Panc1 (cell line): ENCODE data around the gene SYNPR.

Experiments
- POLR2AphosphoS5 ChIP-seq: IDR thresholded peaks from 2 replicates; pipeline ENCODE4 v1.6.1; 2012; ENCODE audit warnings: mild to moderate bottlenecking, low read depth, low read length, moderate library complexity
- REST ChIP-seq, 2 experiments: IDR thresholded peaks; 2 replicates each; pipeline ENCODE4 v1.6.1; 2011 to 2012; ENCODE audit warnings: low read depth in 2 of 2, control low read depth in 1 of 2, low read length in 1 of 2, mild to moderate bottlenecking in 1 of 2, moderate library complexity in 1 of 2; ENCODE audit not compliant: insufficient read depth in 1 of 2
- SIN3A ChIP-seq: IDR thresholded peaks from 2 replicates; pipeline ENCODE4 v1.6.1; 2012; ENCODE audit warnings: low read depth, mild to moderate bottlenecking, low read length, moderate library complexity, borderline replicate concordance; ENCODE audit not compliant: insufficient read depth
- TCF7L2 ChIP-seq: IDR thresholded peaks from 2 replicates; pipeline ENCODE4 v1.6.1; 2011; ENCODE audit warnings: mild to moderate bottlenecking, low read depth, low read length, inconsistent platforms
- TF ChIP-seq, protein P1 (sequence below): fragments of 450-650 bp; IDR thresholded peaks from 2 replicates; pipeline ENCODE4 v1.5.1; 2017; ENCODE audit warnings: mild to moderate bottlenecking

DNA sequence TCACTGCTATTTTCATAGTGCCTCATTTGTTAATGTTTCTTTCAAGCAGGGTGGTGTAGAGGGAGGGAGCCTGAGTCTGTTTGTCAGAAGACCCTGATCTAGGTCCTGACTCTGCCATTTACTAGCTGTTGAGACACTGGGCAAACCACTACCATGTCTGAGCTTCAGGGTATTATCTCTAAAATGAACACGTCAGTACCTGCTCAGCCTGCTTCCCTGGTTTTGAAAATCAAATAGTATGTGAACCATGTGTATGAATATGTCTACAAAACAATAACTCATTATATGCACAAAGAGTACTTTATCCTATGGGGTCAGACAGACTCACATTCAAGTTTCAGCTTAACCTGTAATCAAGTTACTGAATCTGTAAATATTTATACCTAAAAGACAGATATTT, 25.1 kb downstream of the SYNPR start:
- TF ChIP-seq, protein P1, sequence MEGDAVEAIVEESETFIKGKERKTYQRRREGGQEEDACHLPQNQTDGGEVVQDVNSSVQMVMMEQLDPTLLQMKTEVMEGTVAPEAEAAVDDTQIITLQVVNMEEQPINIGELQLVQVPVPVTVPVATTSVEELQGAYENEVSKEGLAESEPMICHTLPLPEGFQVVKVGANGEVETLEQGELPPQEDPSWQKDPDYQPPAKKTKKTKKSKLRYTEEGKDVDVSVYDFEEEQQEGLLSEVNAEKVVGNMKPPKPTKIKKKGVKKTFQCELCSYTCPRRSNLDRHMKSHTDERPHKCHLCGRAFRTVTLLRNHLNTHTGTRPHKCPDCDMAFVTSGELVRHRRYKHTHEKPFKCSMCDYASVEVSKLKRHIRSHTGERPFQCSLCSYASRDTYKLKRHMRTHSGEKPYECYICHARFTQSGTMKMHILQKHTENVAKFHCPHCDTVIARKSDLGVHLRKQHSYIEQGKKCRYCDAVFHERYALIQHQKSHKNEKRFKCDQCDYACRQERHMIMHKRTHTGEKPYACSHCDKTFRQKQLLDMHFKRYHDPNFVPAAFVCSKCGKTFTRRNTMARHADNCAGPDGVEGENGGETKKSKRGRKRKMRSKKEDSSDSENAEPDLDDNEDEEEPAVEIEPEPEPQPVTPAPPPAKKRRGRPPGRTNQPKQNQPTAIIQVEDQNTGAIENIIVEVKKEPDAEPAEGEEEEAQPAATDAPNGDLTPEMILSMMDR = no peak
- TF ChIP-seq TCF7L2 = no peak
- TF ChIP-seq REST (IDR thresholded peaks at IDR 0.05; ENCODE audit: insufficient read depth in 1 of 2, low read depth in 2 of 2, low read length in 1 of 2) = no peak
- TF ChIP-seq POLR2AphosphoS5 = no peak
- no peak for TF ChIP-seq SIN3A
